VCaP (cell line): ENCODE data around the gene PRKD1.
A peak's percentile ranks its signal among the peaks of the same experiment; 100 is the strongest.
"Not testable (repeated sequence)": the region's sequence is repeated elsewhere in the genome, so short reads cannot be mapped to it uniquely, and the experiment has no call there.

Experiments
- H3K27ac ChIP-seq: fragments of 450-650 bp; 2 replicates; pipeline ENCODE4 v1.5.1; 2017
- CTCF ChIP-seq: fragments of 450-650 bp; conservative IDR thresholded peaks from 2 replicates; pipeline ENCODE4 v1.5.1; 2017; ENCODE audit warnings: mild to moderate bottlenecking, moderate library complexity

PRKD1 gene

GRCh38 chr14:29853272-29853671, 74.4 kb downstream of the PRKD1 start:
- H3K27ac ChIP-seq = no peak overlapping the region
- no peak for TF ChIP-seq CTCF

GRCh38 chr14:29851397-29851796, 76.2 kb downstream of the PRKD1 start:
- no peak for TF ChIP-seq CTCF
- no peak overlapping the region for H3K27ac ChIP-seq

- TF ChIP-seq CTCF = no peak
- peak overlapping the region; percentile 58 for H3K27ac ChIP-seq
Observed at GRCh38 chr14:29847056-29847380, 80.6 kb downstream of the PRKD1 start.

GRCh38 chr14:29846339-29847055, 81.2 kb downstream of the PRKD1 start:
- H3K27ac ChIP-seq = peak overlapping the region; percentile 58
- TF ChIP-seq CTCF = no peak

- no peak overlapping the region for H3K27ac ChIP-seq
- no peak for TF ChIP-seq CTCF
Observed at GRCh38 chr14:29843981-29844380, 83.7 kb downstream of the PRKD1 start.

GRCh38 chr14:29842228-29842627, 85.4 kb downstream of the PRKD1 start:
- no peak for TF ChIP-seq CTCF
- no peak overlapping the region for H3K27ac ChIP-seq

GRCh38 chr14:29840369-29840892, 87.2 kb downstream of the PRKD1 start:
- not testable (repeated sequence) for H3K27ac ChIP-seq

- not testable (repeated sequence) for H3K27ac ChIP-seq
Observed at GRCh38 chr14:29839691-29840090, 88.0 kb downstream of the PRKD1 start.

- no peak for TF ChIP-seq CTCF
- H3K27ac ChIP-seq = no peak overlapping the region
Observed at GRCh38 chr14:29838752-29839151, 88.9 kb downstream of the PRKD1 start.
